K562 (cell line): ENCODE results near the gene HTR2C. TPM values are rescaled to one million over a fixed set of nuclear protein-coding genes. Genes with fewer than 3 reads are reported as not detected.

Experiments
- ATAC-seq: fragments of 200-7000 bp; cut with Tn5 transposase; 3 replicates; pipeline ENCODE4 v1.9.1; 2020; ENCODE audit warnings: moderate library complexity
- BruUV-seq: library from RNA; stranded (reverse); fragments of 400-500 nt; replicated peaks from 2 replicates; lab custom pipeline; 2021; lab: Mats Ljungman, UMichigan
- CTCF ChIA-PET: fragments of 300-600 bp; formaldehyde crosslinking; extraction: SDS; loops from one replicate; lab custom pipeline; 2021; ENCODE audit warnings: low intra/inter-chr PET ratio; lab: Yijun Ruan, JAX
- POLR2A ChIA-PET: fragments of 300-600, 350-650 bp; sonication (Branson Sonifier 250); formaldehyde crosslinking; extraction: SDS; loops from one replicate; lab custom pipeline; 2021; ENCODE audit warnings: antibody characterized with exemption, inconsistent platforms; lab: Yijun Ruan, JAX
- DNase-seq, 4 experiments: peaks; one replicate each; pipeline versions ENCODE4 v3.0.0 to v3.0.0-alpha.2; 2011 to 2018; ENCODE audit warnings: low spot score in 3 of 4, mixed read lengths in 3 of 4; ENCODE audit errors: extremely low read depth in 1 of 4
- FAIRE-seq: peaks from 2 replicates; lab custom pipeline; 2011; peaks lifted over from hg19 to GRCh38; lab: Jason Lieb, UNC
- H2AFZ ChIP-seq: 2 replicates; pipeline ENCODE4 v1.6.0; 2011; ENCODE audit warnings: low read depth, low read length, control low read depth, inconsistent platforms
- H3K27ac ChIP-seq: fragments of 200-600 bp; 3 replicates; pipeline ENCODE4 v1.8.0; 2011; ENCODE audit warnings: low read depth, mild to moderate bottlenecking, control low read depth, inconsistent platforms, low read length, moderate library complexity, mixed read lengths; ENCODE audit errors: extremely low read depth
- H3K27me3 ChIP-seq, 2 experiments: fragments of 300-600 bp in 1 of 2; 2 replicates in 1 of 2; 3 replicates in 1 of 2; pipeline versions ENCODE4 v1.6.0 to v1.8.0; 2011; ENCODE audit warnings: inconsistent platforms in 2 of 2, low read length in 2 of 2, mild to moderate bottlenecking in 1 of 2, mixed read lengths in 1 of 2, moderate library complexity in 1 of 2; ENCODE audit not compliant: control insufficient read depth in 2 of 2, insufficient read depth in 2 of 2
- H3K36me3 ChIP-seq: fragments of 300-600 bp; 3 replicates; pipeline ENCODE4 v1.8.0; 2011; ENCODE audit warnings: mild to moderate bottlenecking, low read length, inconsistent platforms; ENCODE audit not compliant: control insufficient read depth, insufficient read depth
- H3K4me1 ChIP-seq, 2 experiments: fragments of 200-600 bp in 1 of 2; replicated peaks in 1 of 2; 2 replicates in 1 of 2; 3 replicates in 1 of 2; pipeline versions ENCODE4 v1.5.1 to v1.8.0; 2011; ENCODE audit warnings: inconsistent platforms in 2 of 2, low read length in 2 of 2, mild to moderate bottlenecking in 1 of 2, mixed read lengths in 1 of 2, moderate library complexity in 1 of 2; ENCODE audit not compliant: control insufficient read depth in 2 of 2, insufficient read depth in 2 of 2
- H3K4me2 ChIP-seq: 2 replicates; pipeline ENCODE4 v1.6.1; 2011; ENCODE audit warnings: low read length, control low read depth, inconsistent platforms, mixed read lengths; ENCODE audit not compliant: insufficient read depth
- H3K4me3 ChIP-seq: fragments of 200-600 bp; sonication (generic), shearing (Covaris generic); 2 replicates; pipeline ENCODE4 v1.5.1; 2016; ENCODE audit warnings: control low read depth, inconsistent platforms
- H3K79me2 ChIP-seq: fragments of 200-600 bp; 3 replicates; pipeline ENCODE4 v1.8.0; 2011; ENCODE audit warnings: low read length, inconsistent platforms; ENCODE audit not compliant: control insufficient read depth, insufficient read depth
- H3K9ac ChIP-seq, 2 experiments: 2 replicates each; pipeline versions ENCODE4 v1.6.0 to v1.6.1; 2011; ENCODE audit warnings: low read depth in 2 of 2, low read length in 2 of 2, control low read depth in 1 of 2, inconsistent platforms in 1 of 2, mild to moderate bottlenecking in 1 of 2, mixed read lengths in 1 of 2; ENCODE audit not compliant: insufficient read depth in 1 of 2
- H3K9me1 ChIP-seq: one replicate; pipeline ENCODE4 v1.6.0; 2011; ENCODE audit warnings: inconsistent platforms, mild to moderate bottlenecking, low read length, moderate library complexity; ENCODE audit not compliant: control insufficient read depth, insufficient read depth
- H3K9me3 ChIP-seq: replicated peaks from 2 replicates; pipeline ENCODE4 v1.5.1; 2011; ENCODE audit warnings: low read depth, low read length, inconsistent platforms; ENCODE audit not compliant: control insufficient read depth, insufficient read depth
- H4K20me1 ChIP-seq: replicated peaks from 2 replicates; pipeline ENCODE4 v1.6.1; 2011; ENCODE audit warnings: low read length, inconsistent platforms, mixed read lengths; ENCODE audit not compliant: control insufficient read depth, insufficient read depth
- MECOM ChIP-seq: fragments of 250-450 bp; sonication (Bioruptor Pico); IDR thresholded peaks from 2 replicates; pipeline ENCODE4 v1.8.0; 2022; ENCODE audit warnings: inconsistent platforms
- NR1H2 ChIP-seq: sonication (generic); formaldehyde crosslinking; IDR thresholded peaks from 2 replicates; pipeline ENCODE4 v1.4.0; 2020; ENCODE audit warnings: mild to moderate bottlenecking, missing genetic modification reagents
- XRCC5 ChIP-seq: fragments of 200-400 bp; formaldehyde crosslinking; IDR thresholded peaks from 2 replicates; pipeline ENCODE4 v1.6.1; 2017; ENCODE audit warnings: low read depth, mild to moderate bottlenecking, low read length
- ZNF212 ChIP-seq: fragments of 450-650 bp; formaldehyde crosslinking; IDR thresholded peaks from 2 replicates; pipeline ENCODE4 v1.4.0; 2020; ENCODE audit warnings: mild to moderate bottlenecking
- WGBS: fragments of 100-300 bp; shearing (Covaris generic); methylation state at CpG from one replicate; pipeline ENCODE4 v1.1.6; 2016; ENCODE audit warnings: low coverage, mixed read lengths; ENCODE audit not compliant: insufficient coverage; ENCODE audit errors: missing lambda C conversion rate; 5-methylcytosine and 5-hydroxymethylcytosine counted together
- in situ Hi-C: fragments of 300-500 bp; cut with MboI; formaldehyde crosslinking; loops from 4 replicates; pipeline ENCODE4 v1.15.0; 2018; ENCODE audit warnings: inconsistent platforms, mixed read lengths
- intact Hi-C: fragments of 100-400 bp; cut with micrococcal nuclease; formaldehyde crosslinking; loops from 2 replicates; pipeline ENCODE4 v1.14.2; 2022
- polyA plus RNA-seq, 8 experiments: library from polyadenylated mRNA; depleted of rRNA in 4 of 8; stranded (reverse) in 5 of 8; unstranded in 3 of 8; fragments of >200 nt; fragmentation: Nextera tagmentation in 2 of 8; fragmentation: Illumina TruSeq in 1 of 8; extraction: Ambion mirVana in 2 of 8; extraction: Trizol in 1 of 8; gene quantifications; 2 replicates each; pipeline versions ENCODE4 v1.2.1 to v1.2.3, GENCODE V29; 2011 to 2014; ENCODE audit warnings: inconsistent platforms in 1 of 8, missing spikeins in 1 of 8
- total RNA-seq, 7 experiments: library from RNA; depleted of rRNA in 6 of 7; stranded (reverse); fragments of >200 nt in 6 of 7; fragmentation: Illumina TruSeq in 2 of 7; extraction: Trizol in 2 of 7; gene quantifications; 2 replicates each; pipeline versions ENCODE4 v1.2.1 to v1.2.3, GENCODE V29; 2011 to 2021; ENCODE audit warnings: low replicate concordance in 1 of 7
- TF ChIP-seq, protein P1 (sequence below): fragments of 250-450 bp; sonication (Bioruptor Pico); IDR thresholded peaks from 2 replicates; pipeline ENCODE4 v1.8.0; 2021; ENCODE audit warnings: moderate library complexity, mild to moderate bottlenecking, inconsistent platforms

The HTR2C gene
- total and polyA plus RNA-seq, 9 of the 15 experiments (the other 6 are each of a cell fraction or from before 2014, with no cell fraction given) = 0.04 to 0.22 (median 0.10) TPM

DNA sequence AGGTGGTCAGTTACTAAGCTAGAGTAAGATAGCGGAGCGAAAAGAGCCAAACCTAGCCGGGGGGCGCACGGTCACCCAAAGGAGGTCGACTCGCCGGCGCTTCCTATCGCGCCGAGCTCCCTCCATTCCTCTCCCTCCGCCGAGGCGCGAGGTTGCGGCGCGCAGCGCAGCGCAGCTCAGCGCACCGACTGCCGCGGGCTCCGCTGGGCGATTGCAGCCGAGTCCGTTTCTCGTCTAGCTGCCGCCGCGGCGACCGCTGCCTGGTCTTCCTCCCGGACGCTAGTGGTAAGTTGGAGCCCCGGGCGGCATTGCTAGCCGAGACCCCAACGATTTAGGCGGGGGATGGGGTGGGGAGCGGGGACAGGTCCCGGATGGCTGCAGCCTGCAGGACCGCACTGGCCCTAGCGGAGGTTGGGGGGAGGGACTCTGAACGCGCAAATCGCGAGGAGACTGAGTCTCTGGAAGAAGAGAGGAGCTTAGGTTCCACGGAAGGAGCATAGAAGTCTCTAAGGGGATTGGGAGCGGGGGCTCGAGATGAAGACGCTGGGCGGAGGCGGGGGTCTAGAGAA lies 573 bp downstream of the HTR2C start (continued):
- TF ChIP-seq XRCC5 (no peak), NR1H2 (CRISPR knock-in tag) (no peak)
- TF ChIP-seq, protein P1, sequence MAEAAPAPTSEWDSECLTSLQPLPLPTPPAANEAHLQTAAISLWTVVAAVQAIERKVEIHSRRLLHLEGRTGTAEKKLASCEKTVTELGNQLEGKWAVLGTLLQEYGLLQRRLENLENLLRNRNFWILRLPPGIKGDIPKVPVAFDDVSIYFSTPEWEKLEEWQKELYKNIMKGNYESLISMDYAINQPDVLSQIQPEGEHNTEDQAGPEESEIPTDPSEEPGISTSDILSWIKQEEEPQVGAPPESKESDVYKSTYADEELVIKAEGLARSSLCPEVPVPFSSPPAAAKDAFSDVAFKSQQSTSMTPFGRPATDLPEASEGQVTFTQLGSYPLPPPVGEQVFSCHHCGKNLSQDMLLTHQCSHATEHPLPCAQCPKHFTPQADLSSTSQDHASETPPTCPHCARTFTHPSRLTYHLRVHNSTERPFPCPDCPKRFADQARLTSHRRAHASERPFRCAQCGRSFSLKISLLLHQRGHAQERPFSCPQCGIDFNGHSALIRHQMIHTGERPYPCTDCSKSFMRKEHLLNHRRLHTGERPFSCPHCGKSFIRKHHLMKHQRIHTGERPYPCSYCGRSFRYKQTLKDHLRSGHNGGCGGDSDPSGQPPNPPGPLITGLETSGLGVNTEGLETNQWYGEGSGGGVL = no peak
- TF ChIP-seq, all 486 proteins: peak for 0

DNA sequence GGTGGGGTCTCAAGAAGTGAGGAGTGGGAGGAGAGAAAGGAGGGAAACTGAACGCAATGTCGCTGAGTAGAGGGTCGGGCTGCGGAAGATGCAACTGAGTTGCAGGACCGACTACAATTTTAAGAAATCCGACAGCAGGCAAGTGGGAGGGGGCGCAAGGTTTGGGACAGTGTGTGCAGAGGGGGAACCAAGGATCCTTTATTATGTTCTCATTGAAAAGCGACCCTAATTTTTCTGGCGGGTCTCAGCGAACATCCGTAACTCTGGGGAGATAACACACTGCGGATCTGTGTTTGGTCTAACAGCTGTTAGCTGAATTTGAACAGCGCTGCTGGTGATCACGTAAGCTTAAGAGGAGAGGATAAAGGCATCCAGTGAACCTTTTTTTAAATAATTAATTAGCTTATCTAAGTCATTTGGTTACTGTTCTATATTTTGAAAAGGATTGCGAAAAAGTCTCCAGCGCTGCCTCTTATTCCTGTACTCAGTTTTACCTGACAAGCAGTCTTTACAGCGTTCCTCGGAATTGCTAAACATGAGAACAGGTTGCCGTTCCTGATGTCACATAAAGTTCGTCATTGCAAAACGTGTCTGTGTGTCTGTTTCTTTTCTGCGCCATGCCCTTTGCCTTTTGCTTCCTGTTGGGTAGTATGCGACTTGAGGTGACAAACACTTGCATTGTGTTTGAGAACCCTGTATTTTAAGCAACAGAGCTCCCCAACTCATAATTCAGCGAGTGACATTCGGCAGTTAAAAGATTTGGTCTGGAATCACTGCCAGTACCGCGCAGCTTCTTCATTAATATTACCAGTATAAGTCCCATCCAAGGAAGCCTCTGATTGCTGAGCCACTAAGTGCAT lies 1.3 kb downstream of the HTR2C start:
- H3K36me3 ChIP-seq = no peaks in the 10 kb centered on the region
- no peak overlapping the region for H3K4me2 ChIP-seq
- H3K27ac ChIP-seq = no peak overlapping the region
- POLR2A ChIA-PET = interaction anchor here (0.7 kb wide), 1 partner anchor 12 kb away, joined by 3 read pairs; no protein-coding TSS in a partner anchor
- no peak for ATAC-seq
- no peaks in the 10 kb centered on the region; a peak in 1 of 5 replicates for H3K4me1 ChIP-seq
- BruUV-seq = no TSS peak
- no peaks in the 10 kb centered on the region for H3K9me1 ChIP-seq
- in situ Hi-C loops (no loop called here), intact Hi-C loops (no loop called here)
- no peak overlapping the region for H2AFZ ChIP-seq
- H3K79me2 ChIP-seq = no peaks in the 10 kb centered on the region
- H4K20me1 ChIP-seq = no peaks in the 10 kb centered on the region
- no peak overlapping the region for H3K9ac ChIP-seq
- H3K27me3 ChIP-seq = peaks cover 9 to 32% of the 10 kb centered on the region in 2 experiments; a peak in 4 of 5 replicates
- H3K9me3 ChIP-seq = no peaks in the 10 kb centered on the region
- 6% methylated on average over 26 of the region's 27 CpGs for WGBS
- no peak for DNase-seq
- FAIRE-seq = no peak
- H3K4me3 ChIP-seq = no peak overlapping the region
- CTCF ChIA-PET = no interaction called here
- TF ChIP-seq ZNF212 (CRISPR knock-in tag) (no peak), MECOM (CRISPR knock-in tag) (no peak)
